Right atrium auricular region (tissue), 2 donors: ENCODE results near the gene SNX19. TPM values are rescaled to one million over a fixed set of nuclear protein-coding genes. Genes with fewer than 3 reads are reported as not detected.

Experiments used
- DNase-seq: peaks from one replicate; pipeline ENCODE4 v3.0.0-alpha.2; 2019; ENCODE audit warnings: low spot score
- H3K27ac ChIP-seq, 2 donors: fragments of 200-600 bp; sonication (generic); 1 replicate in 1 of 2; 2 replicates in 1 of 2; pipeline ENCODE4 v1.5.1; 2016 to 2019
- H3K27me3 ChIP-seq, 2 donors: fragments of 200-600 bp; sonication (generic); one replicate each; pipeline versions ENCODE4 v1.5.1 to v1.6.0; 2017 to 2019
- H3K36me3 ChIP-seq: fragments of 200-600 bp; sonication (generic); one replicate; pipeline ENCODE4 v1.5.1; 2016
- H3K4me1 ChIP-seq, 2 donors: fragments of 200-600 bp; sonication (generic); one replicate each; pipeline versions ENCODE4 v1.5.1 to v1.6.0; 2017 to 2019
- H3K4me3 ChIP-seq, 2 donors: fragments of 200-600 bp; sonication (generic); 1 replicate in 1 of 2; 2 replicates in 1 of 2; pipeline ENCODE4 v1.5.1; 2017 to 2019; ENCODE audit warnings: mild to moderate bottlenecking in 1 of 2, moderate library complexity in 1 of 2
- H3K9me3 ChIP-seq, 2 donors: fragments of 200-600 bp; sonication (generic); one replicate each; pipeline ENCODE4 v1.5.1; 2019
- total RNA-seq, 2 donors: library from RNA; depleted of rRNA; stranded (reverse); fragments of >200 nt; gene quantifications; one replicate each; pipeline ENCODE4 v1.1.0, GENCODE V29; 2016
- TF ChIP-seq, protein P1 (sequence below), 2 donors: fragments of 200-600 bp; sonication (generic); IDR thresholded peaks; one replicate each; pipeline ENCODE4 v1.5.1; 2019; ENCODE audit warnings: antibody characterized with exemption in 2 of 2

SNX19 gene
- total RNA-seq, 2 donors from 2014 or later: 66.9 to 85.1 TPM

DNA sequence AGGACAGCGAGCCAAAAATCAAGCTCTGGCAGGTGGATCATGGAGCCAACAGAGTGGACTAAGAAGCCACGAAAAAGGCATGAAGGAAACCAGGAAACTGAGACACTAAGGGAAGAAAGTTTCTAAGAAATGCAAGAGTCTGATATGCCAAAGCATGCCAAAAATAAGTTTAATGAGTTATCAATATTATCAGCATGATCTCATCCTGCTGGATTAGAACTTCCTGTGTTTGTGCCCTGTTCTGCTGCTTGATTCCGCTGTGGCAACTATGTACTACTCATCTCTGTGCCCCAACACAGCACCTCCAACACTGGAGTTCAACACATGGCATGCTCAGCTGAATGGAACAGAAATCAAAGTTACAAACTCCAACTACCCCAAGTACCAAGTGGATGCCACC lies 10.8 kb downstream of the SNX19 start:
- Histone ChIP-seq H3K4me3 (no peak overlapping the region), H3K9me3 (no peaks in the 10 kb centered on the region), H3K27me3 (no peaks in the 10 kb centered on the region), H3K4me1 (no peaks in the 10 kb centered on the region), H3K36me3 (peaks cover 97% of the 10 kb centered on the region), H3K27ac (no peak overlapping the region)
- TF ChIP-seq, protein P1, sequence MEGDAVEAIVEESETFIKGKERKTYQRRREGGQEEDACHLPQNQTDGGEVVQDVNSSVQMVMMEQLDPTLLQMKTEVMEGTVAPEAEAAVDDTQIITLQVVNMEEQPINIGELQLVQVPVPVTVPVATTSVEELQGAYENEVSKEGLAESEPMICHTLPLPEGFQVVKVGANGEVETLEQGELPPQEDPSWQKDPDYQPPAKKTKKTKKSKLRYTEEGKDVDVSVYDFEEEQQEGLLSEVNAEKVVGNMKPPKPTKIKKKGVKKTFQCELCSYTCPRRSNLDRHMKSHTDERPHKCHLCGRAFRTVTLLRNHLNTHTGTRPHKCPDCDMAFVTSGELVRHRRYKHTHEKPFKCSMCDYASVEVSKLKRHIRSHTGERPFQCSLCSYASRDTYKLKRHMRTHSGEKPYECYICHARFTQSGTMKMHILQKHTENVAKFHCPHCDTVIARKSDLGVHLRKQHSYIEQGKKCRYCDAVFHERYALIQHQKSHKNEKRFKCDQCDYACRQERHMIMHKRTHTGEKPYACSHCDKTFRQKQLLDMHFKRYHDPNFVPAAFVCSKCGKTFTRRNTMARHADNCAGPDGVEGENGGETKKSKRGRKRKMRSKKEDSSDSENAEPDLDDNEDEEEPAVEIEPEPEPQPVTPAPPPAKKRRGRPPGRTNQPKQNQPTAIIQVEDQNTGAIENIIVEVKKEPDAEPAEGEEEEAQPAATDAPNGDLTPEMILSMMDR (IDR thresholded peaks at IDR 0.05): no peak
- DNase-seq: no peak

DNA sequence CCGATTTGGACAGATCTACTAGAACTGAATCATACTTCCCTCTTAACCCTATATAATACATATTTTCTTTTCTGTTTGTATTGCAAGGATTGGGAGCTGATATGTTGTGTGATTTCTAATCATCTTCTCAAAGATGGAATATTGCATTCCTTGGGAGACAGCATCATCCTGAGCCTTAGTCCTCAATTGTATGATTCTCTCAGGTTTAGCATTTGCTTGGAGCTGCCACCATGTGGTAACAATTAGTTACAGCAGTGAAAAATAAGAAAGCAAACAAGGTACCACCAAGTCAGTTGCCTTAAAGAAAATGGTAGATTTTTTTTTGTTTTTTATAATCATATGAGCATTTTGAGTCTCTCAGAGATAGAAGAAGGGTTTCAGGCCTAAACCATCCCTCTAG lies 11.9 kb downstream of the SNX19 start:
- TF ChIP-seq, protein P1 (IDR thresholded peaks at IDR 0.05): peak; percentile 26 to 57
- peaks cover 99% of the 10 kb centered on the region for H3K36me3 ChIP-seq
- H3K9me3 ChIP-seq: no peaks in the 10 kb centered on the region
- H3K27ac ChIP-seq: no peak overlapping the region
- H3K4me1 ChIP-seq: no peaks in the 10 kb centered on the region
- H3K27me3 ChIP-seq: no peaks in the 10 kb centered on the region
- no peak overlapping the region for H3K4me3 ChIP-seq
- DNase-seq: no peak

DNA sequence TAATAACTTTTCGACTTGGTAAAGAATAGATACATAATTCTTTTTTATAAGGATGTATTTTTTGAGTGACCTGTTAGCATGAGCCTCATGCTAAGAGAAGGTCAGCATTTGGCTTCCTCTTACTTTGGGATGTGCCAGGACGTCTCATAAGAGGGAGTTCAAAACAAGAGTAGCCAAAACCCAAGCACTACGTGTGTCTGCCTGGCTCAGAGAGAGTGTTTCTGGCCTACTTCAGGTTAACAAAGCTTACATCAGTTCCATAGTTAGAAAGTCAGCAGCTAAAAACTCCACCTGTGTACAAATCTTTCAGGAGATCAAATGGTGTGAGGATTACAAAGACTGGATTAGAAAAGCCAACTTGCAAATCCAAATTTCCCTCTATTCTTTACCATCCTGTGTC lies 13.9 kb downstream of the SNX19 start:
- Histone ChIP-seq H3K27ac (no peak overlapping the region), H3K9me3 (no peaks in the 10 kb centered on the region), H3K27me3 (no peaks in the 10 kb centered on the region), H3K4me1 (peaks cover 0 to 10% of the 10 kb centered on the region in 2 donors), H3K4me3 (no peak overlapping the region), H3K36me3 (peaks cover 88% of the 10 kb centered on the region)
- DNase-seq: no peak
- TF ChIP-seq, protein P1 (IDR thresholded peaks at IDR 0.05): no peak

DNA sequence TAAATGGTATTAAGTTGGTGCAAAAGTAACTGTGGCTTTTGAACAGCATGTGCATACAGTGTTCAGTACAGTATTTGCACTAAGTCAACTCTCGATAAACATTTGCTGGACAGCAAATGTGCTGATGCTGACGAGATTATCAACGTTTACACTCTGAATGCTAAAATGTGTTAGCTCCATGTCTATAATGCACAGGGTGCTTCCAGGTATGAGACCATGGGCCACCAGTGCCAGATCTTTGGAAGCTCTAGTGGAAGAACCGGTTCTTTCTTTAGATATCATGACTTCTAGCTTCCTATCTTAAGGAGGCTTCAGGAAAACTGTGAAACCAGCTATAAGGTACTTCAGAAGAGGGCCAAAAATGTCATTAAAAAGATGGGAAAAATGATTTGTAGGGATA lies 17.2 kb downstream of the SNX19 start:
- Histone ChIP-seq H3K27ac (peak overlapping the region in 1 of 2 donors; percentile 93), H3K36me3 (peaks cover 77% of the 10 kb centered on the region), H3K9me3 (no peaks in the 10 kb centered on the region), H3K4me3 (no peak overlapping the region), H3K27me3 (no peaks in the 10 kb centered on the region), H3K4me1 (peaks cover 0 to 21% of the 10 kb centered on the region in 2 donors)
- TF ChIP-seq, protein P1 (IDR thresholded peaks at IDR 0.05): no peak
- no peak for DNase-seq

DNA sequence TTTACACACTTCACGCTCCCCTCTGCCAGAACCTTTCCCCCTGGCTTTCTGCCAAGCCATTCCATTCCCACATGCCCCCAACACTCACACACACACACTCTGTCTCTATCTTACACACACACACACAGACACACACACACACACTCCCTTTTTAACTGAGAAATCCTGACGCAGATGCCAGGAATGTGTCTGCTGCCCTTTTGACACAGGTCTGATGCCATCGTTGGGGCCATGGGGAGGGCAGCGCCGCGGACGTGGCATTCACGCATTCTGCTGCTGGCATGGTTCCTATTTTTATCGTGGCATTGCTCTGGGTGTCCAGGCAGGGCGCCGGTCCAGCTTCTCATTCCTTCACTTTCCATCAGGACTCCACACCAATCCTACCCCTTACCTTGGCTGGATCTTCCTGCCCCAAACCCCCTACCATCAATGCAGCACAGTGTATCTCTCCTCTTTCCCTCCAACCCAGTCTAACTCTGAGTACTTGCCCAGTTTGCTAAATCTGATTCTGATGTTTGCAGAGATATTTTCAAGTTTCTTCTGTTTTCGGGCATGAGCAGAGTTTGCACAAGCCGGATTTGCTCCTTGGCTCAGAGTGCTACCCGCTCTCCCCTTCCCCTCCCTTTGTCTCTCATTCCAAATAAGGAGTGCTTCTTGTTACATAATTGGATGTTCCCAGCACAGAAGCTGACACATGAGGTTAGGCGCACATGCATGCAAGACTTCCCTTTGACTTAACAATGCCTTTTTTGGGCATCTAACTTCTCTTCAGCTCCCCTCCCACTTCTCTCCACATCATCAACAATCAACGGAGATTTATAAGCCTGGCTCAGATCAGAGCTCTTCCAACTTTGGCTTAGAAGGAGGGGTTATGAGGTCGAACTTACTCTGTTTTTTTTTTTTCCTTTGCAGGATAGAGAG lies 18.8 kb downstream of the SNX19 start:
- Histone ChIP-seq H3K4me3 (no peak overlapping the region), H3K27me3 (no peaks in the 10 kb centered on the region), H3K9me3 (no peaks in the 10 kb centered on the region), H3K36me3 (peaks cover 77% of the 10 kb centered on the region), H3K27ac (peak overlapping the region; percentile 71 to 93), H3K4me1 (peaks cover 0 to 21% of the 10 kb centered on the region in 2 donors)
- TF ChIP-seq, protein P1 (IDR thresholded peaks at IDR 0.05): no peak
- peak; percentile 90 for DNase-seq
